Stimulated activated CD4-positive, alpha-beta T cell treated with anti-CD3 and anti-CD28 coated beads, Interleukin-4, amount 100 ng/mL, for 4 hours (primary cell): Measurements from ENCODE around the gene DOCK8.

Experiments used
- DNase-seq, 2 experiments: peaks; one replicate each; pipeline ENCODE4 v3.0.0-alpha.2; 2020

The DOCK8 gene

GRCh38 chr9:468766-469426 is 254.2 kb downstream of the DOCK8 start:
- DNase-seq: no peak

- peak; percentile 80 to 81 for DNase-seq
Observed at GRCh38 chr9:469672-470551, 255.2 kb downstream of the DOCK8 start.

GRCh38 chr9:470552-471194 is 256.0 kb downstream of the DOCK8 start:
- DNase-seq: peak in 1 of 2 experiments; percentile 6

- no peak for DNase-seq
Observed at GRCh38 chr9:471320-471719, 256.7 kb downstream of the DOCK8 start.

GRCh38 chr9:472479-473075 is 257.9 kb downstream of the DOCK8 start:
- no peak for DNase-seq

- no peak for DNase-seq
Observed at GRCh38 chr9:477193-477592, 262.5 kb downstream of the DOCK8 start.

- DNase-seq: no peak
Observed at GRCh38 chr9:479304-479970, 264.8 kb downstream of the DOCK8 start.

- DNase-seq: no peak
Observed at GRCh38 chr9:479971-480350, 265.3 kb downstream of the DOCK8 start.

GRCh38 chr9:482739-483138 is 268.1 kb downstream of the DOCK8 start:
- no peak for DNase-seq

GRCh38 chr9:486156-486555 is 271.5 kb downstream of the DOCK8 start:
- no peak for DNase-seq

- DNase-seq: no peak
Observed at GRCh38 chr9:487429-487828, 272.8 kb downstream of the DOCK8 start.

GRCh38 chr9:488448-488847 is 273.8 kb downstream of the DOCK8 start:
- no peak for DNase-seq

GRCh38 chr9:489198-490197 is 274.8 kb downstream of the DOCK8 start:
- no peak for DNase-seq

GRCh38 chr9:494764-495163 is 280.1 kb downstream of the DOCK8 start:
- no peak for DNase-seq

- no peak for DNase-seq
Observed at GRCh38 chr9:495739-496138, 281.1 kb downstream of the DOCK8 start.

- DNase-seq: no peak
Observed at GRCh38 chr9:503326-503725, 288.7 kb downstream of the DOCK8 start.

GRCh38 chr9:503881-504852 is 289.5 kb downstream of the DOCK8 start, which contains the start of gene KANK1:
KANK1 (plus strand) TSS chr9:504695.
- peak; percentile 72 for DNase-seq

GRCh38 chr9:504921-505740 is 290.5 kb downstream of the DOCK8 start:
- peak in 1 of 2 experiments; percentile 16 for DNase-seq

GRCh38 chr9:505741-506059 is 291.0 kb downstream of the DOCK8 start:
- DNase-seq: no peak
